NCI-H2081 (cell line): ENCODE measurements around the gene NRP2.

Source experiments
- DNase-seq, 2 experiments: peaks; one replicate each; lab custom pipeline; 2025; lab: John Stamatoyannopoulos, UW

Gene NRP2, protein sequence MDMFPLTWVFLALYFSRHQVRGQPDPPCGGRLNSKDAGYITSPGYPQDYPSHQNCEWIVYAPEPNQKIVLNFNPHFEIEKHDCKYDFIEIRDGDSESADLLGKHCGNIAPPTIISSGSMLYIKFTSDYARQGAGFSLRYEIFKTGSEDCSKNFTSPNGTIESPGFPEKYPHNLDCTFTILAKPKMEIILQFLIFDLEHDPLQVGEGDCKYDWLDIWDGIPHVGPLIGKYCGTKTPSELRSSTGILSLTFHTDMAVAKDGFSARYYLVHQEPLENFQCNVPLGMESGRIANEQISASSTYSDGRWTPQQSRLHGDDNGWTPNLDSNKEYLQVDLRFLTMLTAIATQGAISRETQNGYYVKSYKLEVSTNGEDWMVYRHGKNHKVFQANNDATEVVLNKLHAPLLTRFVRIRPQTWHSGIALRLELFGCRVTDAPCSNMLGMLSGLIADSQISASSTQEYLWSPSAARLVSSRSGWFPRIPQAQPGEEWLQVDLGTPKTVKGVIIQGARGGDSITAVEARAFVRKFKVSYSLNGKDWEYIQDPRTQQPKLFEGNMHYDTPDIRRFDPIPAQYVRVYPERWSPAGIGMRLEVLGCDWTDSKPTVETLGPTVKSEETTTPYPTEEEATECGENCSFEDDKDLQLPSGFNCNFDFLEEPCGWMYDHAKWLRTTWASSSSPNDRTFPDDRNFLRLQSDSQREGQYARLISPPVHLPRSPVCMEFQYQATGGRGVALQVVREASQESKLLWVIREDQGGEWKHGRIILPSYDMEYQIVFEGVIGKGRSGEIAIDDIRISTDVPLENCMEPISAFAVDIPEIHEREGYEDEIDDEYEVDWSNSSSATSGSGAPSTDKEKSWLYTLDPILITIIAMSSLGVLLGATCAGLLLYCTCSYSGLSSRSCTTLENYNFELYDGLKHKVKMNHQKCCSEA

DNA sequence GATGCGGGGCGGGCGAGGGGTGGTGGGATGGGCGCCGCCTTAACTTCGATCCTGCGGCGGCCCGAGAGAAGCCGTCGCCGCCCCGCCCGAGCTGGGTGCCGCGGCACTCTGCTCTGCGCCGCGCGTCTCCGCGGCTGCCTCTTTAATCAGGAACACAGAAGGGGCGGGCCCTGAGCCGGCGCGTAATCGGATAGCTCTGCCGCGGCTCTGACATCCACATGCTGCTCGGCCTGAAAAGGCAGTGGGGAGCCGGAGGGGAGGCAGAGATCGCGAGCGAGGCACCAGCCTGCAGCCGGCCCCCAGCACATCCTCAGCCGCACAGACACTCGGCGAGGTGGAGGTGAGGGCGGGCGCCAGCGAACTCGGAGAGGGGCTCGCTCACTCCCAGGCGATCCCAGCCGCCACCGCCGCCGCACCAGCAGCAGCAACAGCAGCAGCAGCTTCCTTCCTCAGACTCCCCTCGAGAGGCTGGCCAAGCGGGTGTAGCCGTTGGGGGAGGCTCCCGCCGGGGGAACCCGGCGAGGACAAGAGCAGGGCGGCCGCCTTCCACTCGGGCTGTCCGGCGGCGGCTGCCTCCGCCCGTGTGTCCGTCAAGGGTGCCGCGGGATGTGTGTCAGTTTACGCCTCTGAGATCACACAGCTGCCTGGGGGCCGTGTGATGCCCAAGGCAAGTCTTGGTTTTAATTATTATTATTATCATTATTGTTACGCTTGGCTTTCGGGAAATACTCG lies at the start of gene NRP2:
Gene NRP2, plus strand, starts transcription at position 263 of the 732 bp plus-strand sequence. CDS start 790 bp downstream, outside the sequence.
- DNase-seq: peak; percentile 75 to 80

DNA sequence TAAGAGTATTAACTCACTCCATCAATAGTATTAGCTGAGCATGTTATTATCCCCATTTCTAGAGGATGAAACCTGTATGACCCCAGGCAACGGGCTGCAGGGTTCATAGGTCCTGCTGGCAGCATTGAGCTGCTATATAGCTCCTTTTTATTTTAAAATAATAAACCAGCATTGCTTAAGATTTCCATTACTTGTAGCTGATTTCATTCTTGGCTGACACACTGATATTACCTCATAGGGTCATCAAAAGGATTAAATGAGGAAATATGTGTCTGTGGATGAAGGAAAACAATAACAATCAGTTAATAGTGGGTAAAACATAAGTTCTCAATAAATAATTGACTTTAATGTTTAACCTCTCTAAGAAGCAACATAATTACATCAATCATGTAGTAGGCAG lies 48.3 kb upstream of the NRP2 start:
- DNase-seq: no peak

DNA sequence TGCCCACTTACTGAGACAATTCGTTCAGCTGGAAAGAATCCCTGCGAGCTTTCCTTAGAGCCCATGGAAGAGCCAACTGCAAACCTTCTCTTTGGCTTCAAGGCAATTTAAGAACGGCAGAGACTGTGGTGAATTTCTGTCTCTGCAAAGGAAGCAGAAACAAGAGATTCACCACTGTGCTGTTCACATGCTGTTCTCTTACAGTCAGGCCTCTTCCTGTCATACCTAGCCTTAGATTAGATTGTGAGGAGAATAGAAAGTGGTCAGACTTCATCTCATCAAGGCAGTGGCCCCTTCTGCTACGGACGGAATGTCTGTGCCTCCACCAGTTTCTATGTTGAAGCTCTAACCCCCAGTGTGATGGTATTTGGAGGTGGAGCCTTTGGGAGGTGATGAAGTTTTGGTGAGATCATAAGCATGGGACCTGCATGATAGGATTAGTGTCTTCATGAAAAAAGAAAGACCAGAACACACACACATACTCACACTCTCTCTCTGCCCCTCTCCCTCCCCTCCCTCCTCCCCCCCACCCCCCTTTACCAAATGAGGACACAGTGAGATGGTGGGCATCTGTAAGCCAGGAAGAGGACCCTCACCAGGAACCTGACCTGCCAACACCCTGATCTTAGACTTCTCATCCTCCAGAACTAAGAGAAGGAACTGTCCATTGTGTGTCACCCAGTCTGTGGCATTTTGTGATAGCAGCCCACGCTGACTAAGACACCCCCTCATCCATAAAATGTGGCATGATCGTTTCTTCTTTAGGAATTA lies 45.6 kb upstream of the NRP2 start:
- DNase-seq: no peak

DNA sequence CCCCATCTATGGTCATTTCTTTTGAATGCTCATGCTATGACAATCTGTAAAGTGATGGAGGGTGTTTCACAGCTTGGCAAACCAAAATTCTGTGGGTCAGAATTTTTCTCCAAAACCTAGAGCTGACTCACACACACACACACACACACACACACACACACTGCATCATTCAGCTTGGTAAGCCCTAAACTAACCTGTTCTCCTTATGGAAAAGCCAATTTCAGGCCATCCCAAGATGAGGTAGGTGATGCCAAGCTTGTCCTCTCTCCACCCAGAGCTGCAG lies 45.0 kb upstream of the NRP2 start:
- DNase-seq: no peak

DNA sequence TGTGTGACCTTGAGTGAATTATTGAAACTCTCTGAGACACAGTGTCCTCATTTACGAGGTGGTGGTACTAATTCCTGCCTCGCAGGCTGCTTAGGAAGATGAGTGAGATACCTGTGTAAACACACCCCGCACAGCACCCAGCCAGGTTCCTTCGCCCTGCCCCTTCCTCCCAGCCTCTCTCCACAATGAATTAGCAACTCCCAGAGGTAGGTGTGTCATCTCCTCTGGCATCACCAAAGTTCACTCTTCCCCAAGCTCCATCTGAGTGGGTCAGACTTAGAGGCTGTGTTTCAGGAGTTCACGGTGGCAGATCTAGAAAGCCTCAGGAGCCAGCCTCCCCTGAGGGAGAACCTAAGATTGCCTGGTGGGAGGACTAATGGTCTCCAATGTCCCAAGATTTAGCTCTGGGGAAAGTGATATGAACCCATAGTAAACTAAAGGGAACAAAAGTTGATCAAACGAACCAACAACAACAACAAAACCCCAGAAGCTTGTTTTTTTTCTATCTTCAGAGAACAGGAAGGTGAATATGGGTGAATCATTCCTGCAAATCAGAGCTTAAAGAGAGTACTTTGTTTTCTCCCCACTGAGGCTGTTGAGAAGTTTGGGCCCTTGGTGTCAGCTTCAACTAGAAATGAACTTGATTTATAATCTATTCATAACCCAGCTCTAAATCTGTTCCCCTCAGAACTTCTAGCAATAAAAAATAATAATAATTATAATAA lies 44.4 kb upstream of the NRP2 start:
- DNase-seq: no peak

DNA sequence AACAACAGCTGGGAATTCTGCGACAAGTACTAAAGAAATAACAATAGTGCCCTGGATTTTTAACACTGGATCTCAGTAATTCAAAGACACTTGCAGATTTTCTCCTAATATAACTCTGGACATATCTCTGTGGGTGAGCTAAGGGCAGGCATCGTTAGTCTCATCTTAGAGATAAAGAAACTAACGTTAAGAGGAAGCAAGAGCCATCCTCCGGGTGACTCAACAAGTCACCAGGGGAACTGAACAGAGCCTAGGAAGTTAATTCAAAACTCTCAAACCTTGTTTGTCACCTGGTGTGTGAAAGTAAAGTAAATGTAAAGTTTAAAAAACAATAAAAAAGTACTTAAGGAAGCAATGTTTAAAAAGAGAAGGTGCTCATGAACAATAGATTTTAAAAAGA lies 41.6 kb upstream of the NRP2 start:
- no peak for DNase-seq

DNA sequence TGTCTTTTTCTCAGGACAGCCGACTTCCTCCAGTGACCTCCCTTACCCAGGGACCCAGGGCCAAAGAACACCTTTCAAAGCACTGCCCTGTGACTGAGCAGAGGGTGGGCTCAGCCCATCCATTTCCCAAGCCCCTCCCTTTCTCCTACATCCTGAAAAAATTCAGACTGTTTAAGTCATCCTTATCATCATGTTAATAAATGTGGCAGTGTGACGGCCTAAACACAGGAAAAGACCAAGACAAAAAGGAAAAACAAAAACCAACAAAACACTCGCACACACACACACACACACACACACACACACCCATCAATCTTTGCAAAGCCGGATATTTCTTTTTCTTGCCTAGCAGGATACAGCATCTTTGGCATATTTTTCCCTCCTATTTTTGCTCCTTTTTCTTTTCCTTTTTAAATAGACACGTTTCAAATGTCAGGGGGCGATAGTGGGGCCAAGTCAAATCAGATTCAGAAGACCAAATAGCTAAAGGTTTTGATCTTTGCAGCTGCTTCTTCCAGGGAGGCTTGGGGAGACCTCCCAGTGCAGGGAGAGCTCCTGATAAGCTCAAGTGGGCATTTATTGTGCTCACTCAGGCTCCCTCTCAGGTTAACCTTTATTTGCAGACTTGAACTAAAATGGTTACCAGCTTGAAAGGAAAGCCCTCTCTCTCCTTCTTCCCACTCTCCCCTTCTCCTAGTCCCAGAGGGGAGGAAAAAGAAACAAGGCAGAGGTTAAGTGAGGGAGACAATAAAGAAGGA lies 39.5 kb upstream of the NRP2 start:
- no peak for DNase-seq

DNA sequence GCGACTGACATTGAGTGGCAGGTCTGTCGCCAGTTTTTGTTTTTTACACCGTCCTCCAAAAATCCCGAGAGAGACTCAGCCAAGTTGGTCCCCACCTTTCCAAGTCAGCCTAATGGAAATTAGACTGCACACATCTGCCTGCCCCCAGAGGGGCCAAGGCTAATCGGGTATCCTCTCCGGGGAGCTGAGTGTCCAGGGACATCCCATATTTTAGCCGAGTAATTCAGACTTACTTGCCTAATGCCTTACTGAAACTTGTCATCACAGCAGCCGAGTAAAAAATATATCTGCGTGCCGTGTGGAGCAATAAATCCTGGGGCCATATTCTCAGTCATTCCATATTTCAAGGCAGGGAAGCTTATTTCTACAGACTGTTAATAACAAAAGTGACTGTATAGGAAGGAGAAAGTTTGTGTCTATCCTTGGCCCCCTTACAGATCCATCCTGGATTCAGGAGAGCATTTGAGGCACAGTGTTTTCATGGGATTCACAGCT lies 38.9 kb upstream of the NRP2 start:
- no peak for DNase-seq

DNA sequence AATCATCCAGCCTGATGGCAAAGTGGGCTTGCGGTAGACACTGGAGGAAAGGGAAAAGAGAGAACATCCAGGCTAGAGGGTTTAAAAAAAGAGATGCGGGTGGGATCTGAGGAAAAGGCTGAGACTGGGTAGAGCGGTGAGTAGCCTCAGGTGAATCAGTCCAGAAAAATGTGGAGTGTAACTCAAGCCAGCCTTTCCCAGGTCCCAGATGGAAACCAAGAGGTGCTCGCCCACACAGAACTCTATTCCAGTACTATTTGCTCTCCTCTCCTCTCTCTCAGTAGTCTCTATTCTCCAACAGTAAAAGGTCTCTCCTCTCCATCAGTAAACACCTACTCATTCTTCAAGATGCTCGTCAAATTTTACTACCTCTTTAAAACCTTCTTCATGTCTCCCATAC lies 38.3 kb upstream of the NRP2 start:
- DNase-seq: no peak

DNA sequence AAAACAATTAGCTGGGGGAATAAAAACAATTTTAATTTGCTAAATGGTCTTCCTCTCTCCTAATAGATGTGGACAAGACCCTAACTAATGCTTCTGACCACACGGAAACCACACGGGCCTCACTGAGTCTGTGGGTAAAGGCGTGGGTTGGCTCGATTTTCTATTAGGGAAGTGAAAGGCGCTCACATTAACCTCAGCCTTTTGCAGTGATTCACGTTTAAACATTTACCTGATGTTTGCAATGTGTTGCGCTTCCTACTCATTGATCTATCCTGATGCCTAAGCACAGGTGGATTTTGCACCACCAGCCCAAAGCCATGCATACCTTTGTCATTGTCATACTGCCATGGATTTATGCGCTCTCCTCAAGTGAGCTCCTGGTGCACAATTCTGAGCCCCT lies 35.6 kb upstream of the NRP2 start:
- no peak for DNase-seq

DNA sequence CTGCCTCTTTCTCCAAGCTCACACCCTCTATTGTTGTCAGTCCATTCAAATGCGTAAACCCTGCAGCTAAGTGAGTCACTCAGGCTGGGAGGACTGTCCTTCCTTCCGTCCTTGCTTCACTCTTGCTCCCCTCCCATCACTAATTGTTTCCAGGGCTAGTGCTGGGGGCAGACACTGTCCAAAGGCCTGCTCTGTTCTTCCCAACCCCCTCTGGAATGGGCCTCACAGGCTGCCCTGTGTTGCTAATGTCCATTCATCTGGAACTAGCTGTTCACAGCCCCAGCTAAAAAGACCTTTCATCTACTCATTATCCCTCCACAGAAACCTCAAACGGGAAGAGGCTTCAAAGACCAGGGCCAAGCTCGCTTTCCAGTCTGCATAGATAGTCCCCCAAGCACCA lies 31.9 kb upstream of the NRP2 start:
- DNase-seq: no peak

DNA sequence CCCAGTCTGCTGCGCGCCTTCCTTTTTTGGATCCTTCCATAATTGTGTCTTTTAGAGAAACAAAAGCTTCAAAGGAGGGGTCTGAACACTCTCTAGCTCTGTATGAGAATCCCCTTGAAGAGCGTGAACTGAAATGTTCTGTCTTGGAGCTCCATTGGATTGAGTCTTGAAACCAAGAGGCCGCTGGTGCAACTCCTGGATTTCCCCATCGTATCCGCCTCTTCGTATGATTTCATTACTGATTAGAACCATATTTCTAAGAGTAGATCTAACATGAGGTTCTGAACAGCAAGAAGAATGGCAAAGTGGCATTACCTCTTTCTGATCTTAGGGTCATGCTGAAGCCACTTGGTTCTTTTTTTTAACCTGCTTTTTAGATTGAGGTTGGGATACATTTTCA lies 31.4 kb upstream of the NRP2 start:
- no peak for DNase-seq

DNA sequence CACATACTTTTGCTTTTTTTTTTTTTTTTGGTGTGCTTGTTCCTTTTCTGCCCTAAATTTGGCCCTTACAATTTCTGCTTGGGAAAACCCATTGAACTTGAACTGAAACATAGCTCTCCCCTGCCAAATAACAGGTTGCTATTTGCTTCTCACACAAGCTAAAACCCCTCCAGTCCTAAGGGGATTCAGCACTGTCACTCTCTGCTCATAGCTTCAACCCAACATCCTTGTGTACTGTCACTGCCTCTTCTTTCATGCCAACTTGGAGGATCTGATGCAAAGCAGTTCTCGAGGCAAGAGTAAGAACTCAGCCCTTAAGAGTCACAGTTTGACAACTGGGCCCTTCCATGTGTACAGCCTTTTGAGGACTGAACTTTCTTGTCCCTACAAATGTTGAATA lies 30.6 kb upstream of the NRP2 start:
- no peak for DNase-seq

DNA sequence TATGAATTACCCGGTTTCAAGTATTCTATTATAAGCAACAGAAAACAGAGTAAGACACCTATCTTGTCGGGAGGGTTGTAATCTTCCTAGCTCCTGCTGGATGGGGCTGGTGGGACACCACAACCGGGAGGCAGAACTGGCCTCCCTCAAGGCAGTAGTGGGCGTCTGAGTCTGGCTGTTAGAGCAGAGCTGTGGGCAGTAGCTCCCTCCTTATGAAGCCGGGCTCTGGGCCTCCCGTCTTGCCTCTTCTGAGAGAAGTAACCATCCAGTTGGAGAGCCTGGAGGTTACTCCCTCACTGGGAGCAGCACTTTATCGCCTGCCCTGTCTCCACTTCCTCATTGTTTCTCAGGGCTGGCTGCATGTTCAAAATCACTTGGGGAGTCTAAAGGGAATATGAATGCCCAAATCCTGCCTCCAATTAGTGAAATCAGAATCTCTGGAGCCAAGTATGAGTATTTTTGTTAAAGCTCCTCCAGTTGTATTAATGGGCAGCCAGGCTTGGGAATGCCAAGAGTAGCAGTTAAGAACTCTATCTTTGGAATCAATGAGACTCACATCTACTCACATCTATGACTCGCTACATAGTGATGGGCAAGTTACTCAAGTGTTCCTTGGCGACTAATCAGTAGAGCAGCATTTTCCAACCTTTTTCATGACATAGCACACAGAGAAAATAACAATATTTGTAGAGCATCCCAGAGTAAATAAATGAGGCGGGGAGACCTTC lies 27.3 kb upstream of the NRP2 start:
- DNase-seq: no peak

DNA sequence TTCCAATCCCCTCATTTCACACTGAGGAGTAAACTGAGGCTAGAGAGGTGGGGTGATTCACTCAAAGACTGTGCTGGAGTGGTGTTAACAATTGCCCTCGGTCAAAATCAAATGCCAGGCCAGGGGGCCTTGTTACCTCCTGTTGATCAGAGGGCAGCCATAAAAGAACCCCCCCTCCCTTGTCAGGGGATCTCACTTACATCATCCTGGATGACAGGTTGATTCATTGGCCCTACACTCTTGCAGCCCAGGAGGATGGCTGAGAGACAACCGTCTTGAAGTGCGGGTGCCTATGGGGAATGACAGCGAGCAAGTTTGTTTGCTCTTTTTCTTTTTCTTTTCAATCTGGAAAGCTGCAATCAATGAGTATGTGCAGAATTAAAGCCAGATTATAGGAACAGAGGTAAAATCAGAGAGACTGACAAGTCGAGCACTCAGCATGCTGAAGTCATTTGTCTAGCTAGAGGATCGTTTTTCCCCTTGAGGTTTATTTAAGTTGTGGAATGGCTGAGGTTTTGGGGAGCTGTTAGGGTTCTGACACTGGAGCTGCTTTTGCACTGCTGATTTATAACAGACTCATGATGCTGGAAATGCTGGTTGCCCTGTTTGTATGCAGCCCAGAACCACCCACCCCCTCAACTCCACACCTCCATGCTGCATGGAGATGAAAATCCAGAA lies 26.4 kb upstream of the NRP2 start:
- no peak for DNase-seq

DNA sequence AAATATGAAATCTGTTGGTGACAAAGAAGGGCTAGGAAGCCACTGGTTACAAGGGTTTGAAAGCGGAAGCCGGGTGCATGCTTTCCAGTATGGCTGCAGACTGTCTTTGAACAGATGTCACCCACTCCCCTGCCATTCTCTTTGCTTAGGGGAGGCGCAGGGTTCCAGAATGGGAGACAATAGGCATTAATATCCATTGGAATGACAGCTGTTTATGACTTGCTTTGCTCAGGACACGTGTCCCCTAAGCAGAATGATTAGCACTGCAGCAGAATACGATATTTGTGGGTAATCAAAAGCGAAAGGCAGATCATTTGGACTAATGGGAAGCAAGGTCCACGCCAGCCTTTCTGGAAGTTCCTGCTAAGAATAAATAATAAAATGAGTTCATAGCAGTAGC lies 25.8 kb upstream of the NRP2 start:
- no peak for DNase-seq

DNA sequence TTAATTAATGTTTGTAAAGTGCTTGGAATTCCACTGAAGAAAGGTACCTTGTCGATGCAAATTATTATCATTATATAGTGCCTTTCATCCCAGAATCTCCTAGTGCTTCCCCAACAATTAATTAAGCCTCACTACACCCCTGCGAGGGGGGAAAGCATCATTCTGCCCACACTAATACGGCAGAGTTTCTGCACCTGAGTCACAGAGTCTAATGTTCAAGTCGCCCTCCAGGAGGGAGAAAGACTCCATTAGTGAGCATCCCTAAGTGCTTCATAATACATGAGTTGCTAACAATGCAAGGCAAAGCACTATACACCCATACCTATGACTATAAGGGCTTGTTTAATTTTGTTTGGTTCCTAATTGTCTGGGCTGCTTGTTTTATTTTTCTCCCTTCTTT lies 25.4 kb upstream of the NRP2 start:
- DNase-seq: no peak

DNA sequence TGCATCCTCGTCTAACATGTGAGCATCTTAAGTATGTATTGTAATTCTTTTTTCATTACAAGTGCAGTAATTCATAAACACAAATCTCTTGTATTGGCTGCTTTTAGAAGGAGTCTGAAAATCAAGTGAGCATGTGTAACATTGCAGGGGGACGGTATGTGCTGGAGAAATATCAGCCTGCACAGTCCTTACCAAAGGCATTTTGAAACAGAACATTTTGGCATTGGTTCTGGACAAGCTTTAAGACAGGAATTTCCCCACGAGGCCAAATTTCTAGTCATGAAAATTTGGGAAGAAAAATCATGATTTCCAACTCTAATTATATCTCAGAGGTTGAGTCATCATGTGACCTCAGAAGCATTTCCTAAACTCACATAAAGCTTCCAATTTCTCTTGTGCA lies 24.7 kb upstream of the NRP2 start:
- DNase-seq: no peak

DNA sequence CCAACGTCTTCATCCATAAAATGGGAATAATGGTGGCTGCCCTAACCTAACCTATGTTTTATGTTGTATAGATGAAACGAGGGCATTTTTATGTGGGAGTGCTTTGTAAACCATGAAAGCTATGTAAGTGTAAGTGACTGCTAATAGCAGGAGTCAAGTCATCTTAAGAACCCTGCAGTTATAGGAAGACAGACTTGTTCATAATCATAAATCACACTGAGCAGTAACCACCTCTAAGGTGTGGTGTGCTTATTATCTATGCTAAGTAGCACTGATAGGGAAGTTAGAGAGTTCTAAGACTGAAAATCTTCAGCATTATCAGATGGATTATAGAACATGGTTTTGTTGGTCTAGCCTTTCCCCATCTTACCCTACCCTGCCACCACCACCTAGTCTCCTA lies 24.2 kb upstream of the NRP2 start:
- DNase-seq: no peak
